ENCODE measurements around the gene CDR2. TPM values are rescaled to one million over a fixed set of nuclear protein-coding genes. Genes with fewer than 3 reads are reported as not detected.

The CDR2 gene
- total RNA-seq, 1 experiment from 2014 or later, result 29.3 TPM

DNA sequence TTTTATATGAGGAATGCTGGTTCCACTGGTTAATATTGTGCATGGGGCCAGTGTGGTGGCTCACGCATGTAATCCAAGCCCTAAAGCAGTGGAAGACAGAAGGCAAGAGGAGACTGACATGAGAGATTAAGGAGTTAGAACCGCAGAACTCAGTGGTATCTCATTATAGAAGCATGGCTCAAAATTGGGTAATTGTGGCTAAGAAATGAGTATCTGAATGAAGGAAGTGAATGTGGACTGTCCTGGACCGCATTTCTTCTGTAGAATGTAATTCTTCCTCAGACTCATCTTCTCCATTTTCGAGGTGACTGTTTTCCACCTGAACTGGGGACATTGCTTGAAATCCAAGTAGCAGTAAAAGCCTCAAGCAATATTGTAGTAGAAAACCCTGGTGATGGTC, 42.6 kb upstream of the CDR2 start:
- POLR2A ChIA-PET (ENCODE audit: unreplicated experiment), result interaction anchor here (0.6 kb wide), 1 partner anchor 11 kb away, joined by 9 read pairs; no protein-coding TSS in a partner anchor
- BruUV-seq (replicated peaks), result no TSS peak

DNA sequence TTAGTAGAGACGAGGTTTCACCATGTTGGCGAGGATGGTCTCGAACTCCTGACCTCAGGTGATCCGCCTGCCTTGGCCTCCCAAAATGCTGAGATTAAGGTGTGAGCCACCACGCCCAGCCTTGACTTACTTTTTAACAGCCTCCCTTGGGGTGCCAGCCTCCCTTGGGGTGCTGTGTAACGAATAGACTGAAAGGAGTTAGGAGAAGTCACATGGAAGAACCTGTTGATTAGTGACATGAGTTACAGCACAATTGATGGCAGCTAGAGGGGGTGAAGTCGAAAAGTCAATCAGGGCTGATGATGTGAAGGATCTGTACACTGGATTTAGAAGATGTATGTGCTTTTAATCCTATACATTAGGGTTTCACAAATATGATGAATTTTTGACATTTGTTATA, 39.4 kb upstream of the CDR2 start:
- BruUV-seq (replicated peaks), result no TSS peak
- Histone ChIP-seq H3K27ac (no peak overlapping the region), H3F3A (ENCODE audit: insufficient read depth, low read depth) (peaks cover 10% of the 10 kb centered on the region; the same call in 1 of the 2 replicates), H3K4me2 (no peak overlapping the region), H3K9me2 (ENCODE audit: insufficient read depth) (peaks cover 6% of the 10 kb centered on the region; the same call in 1 of the 2 replicates), H3K9me3 (ENCODE audit: insufficient read depth, low read depth) (no peaks in the 10 kb centered on the region), H3K27me3 (ENCODE audit: insufficient read depth, low read depth) (no peaks in the 10 kb centered on the region), H2AFZ (no peak overlapping the region), H3K4me1 (replicated peaks; ENCODE audit: insufficient read depth) (no peaks in the 10 kb centered on the region), H4K20me1 (ENCODE audit: insufficient read depth) (no peaks in the 10 kb centered on the region), H3K79me2 (ENCODE audit: low read depth) (no peaks in the 10 kb centered on the region), H3K36me3 (ENCODE audit: low read depth) (peaks cover 5% of the 10 kb centered on the region; the same call in 1 of the 2 replicates), H3K4me3 (no peak overlapping the region)
- CTCF ChIA-PET, result no interaction called here
- TF ChIP-seq, protein P1, sequence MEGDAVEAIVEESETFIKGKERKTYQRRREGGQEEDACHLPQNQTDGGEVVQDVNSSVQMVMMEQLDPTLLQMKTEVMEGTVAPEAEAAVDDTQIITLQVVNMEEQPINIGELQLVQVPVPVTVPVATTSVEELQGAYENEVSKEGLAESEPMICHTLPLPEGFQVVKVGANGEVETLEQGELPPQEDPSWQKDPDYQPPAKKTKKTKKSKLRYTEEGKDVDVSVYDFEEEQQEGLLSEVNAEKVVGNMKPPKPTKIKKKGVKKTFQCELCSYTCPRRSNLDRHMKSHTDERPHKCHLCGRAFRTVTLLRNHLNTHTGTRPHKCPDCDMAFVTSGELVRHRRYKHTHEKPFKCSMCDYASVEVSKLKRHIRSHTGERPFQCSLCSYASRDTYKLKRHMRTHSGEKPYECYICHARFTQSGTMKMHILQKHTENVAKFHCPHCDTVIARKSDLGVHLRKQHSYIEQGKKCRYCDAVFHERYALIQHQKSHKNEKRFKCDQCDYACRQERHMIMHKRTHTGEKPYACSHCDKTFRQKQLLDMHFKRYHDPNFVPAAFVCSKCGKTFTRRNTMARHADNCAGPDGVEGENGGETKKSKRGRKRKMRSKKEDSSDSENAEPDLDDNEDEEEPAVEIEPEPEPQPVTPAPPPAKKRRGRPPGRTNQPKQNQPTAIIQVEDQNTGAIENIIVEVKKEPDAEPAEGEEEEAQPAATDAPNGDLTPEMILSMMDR (conservative IDR thresholded peaks at IDR 0.05), result no peak
- TF ChIP-seq EZH2 (IDR thresholded peaks at IDR 0.05; ENCODE audit: low read depth), result no peak
- no peak for DNase-seq
- POLR2A ChIA-PET (ENCODE audit: unreplicated experiment), result no interaction called here
- intact Hi-C loops (cut with micrococcal nuclease; ENCODE audit: unreplicated experiment), result no loop called here

More for the DNA sequence above, 42.6 kb upstream of the CDR2 start:
- TF ChIP-seq EZH2 (IDR thresholded peaks at IDR 0.05; ENCODE audit: low read depth), result no peak
- TF ChIP-seq, protein P1 (conservative IDR thresholded peaks at IDR 0.05), result no peak
- H3K4me2 ChIP-seq, result no peak overlapping the region
- H3K79me2 ChIP-seq (ENCODE audit: low read depth), result no peaks in the 10 kb centered on the region
- CTCF ChIA-PET, result no interaction called here
- no peaks in the 10 kb centered on the region for H4K20me1 ChIP-seq (ENCODE audit: insufficient read depth)
- H3K27ac ChIP-seq, result no peak overlapping the region
- H3K4me3 ChIP-seq, result no peak overlapping the region
- H2AFZ ChIP-seq, result no peak overlapping the region
- H3F3A ChIP-seq (ENCODE audit: insufficient read depth, low read depth), result no peaks in the 10 kb centered on the region
- no peaks in the 10 kb centered on the region for H3K9me3 ChIP-seq (ENCODE audit: insufficient read depth, low read depth)
- intact Hi-C loops (cut with micrococcal nuclease; ENCODE audit: unreplicated experiment), result no loop called here
- DNase-seq, result no peak
- H3K27me3 ChIP-seq (ENCODE audit: insufficient read depth, low read depth), result no peaks in the 10 kb centered on the region
- no peaks in the 10 kb centered on the region for H3K9me2 ChIP-seq (ENCODE audit: insufficient read depth)
- H3K36me3 ChIP-seq (ENCODE audit: low read depth), result peaks cover 5% of the 10 kb centered on the region; the same call in 1 of the 2 replicates
- no peaks in the 10 kb centered on the region for H3K4me1 ChIP-seq (replicated peaks; ENCODE audit: insufficient read depth)

DNA sequence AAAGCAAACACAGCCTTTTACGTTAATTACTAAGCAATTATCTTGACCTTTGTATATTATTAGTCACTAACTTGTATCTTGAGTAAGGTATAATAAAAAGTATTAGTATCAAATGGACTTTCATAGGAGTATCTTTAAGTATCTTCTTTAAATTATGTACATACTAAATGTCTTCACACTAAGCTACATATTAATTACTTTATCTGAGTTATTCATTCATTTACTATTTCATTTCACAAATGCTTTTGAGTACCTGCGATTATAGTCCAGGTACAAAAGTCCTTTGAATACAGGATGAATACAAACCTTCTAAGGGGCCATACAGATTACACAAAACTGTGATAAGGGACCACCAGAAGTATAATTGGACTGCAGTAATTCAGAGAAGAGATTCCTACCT, 33.1 kb upstream of the CDR2 start:
- Histone ChIP-seq H4K20me1 (ENCODE audit: insufficient read depth) (no peaks in the 10 kb centered on the region), H3K36me3 (ENCODE audit: low read depth) (no peaks in the 10 kb centered on the region), H3K4me3 (no peak overlapping the region), H2AFZ (no peak overlapping the region), H3K9me2 (ENCODE audit: insufficient read depth) (peaks cover 6% of the 10 kb centered on the region; the same call in 1 of the 2 replicates), H3K4me2 (no peak overlapping the region), H3K79me2 (ENCODE audit: low read depth) (no peaks in the 10 kb centered on the region), H3K9me3 (ENCODE audit: insufficient read depth, low read depth) (no peaks in the 10 kb centered on the region), H3K27ac (no peak overlapping the region), H3K27me3 (ENCODE audit: insufficient read depth, low read depth) (no peaks in the 10 kb centered on the region), H3F3A (ENCODE audit: insufficient read depth, low read depth) (peaks cover 10% of the 10 kb centered on the region; the same call in 1 of the 2 replicates), H3K4me1 (replicated peaks; ENCODE audit: insufficient read depth) (peaks cover 12% of the 10 kb centered on the region)
- ChIA-PET POLR2A (ENCODE audit: unreplicated experiment) (interaction anchor here (0.6 kb wide), 1 partner anchor 54 kb away, joined by 3 read pairs; no protein-coding TSS in a partner anchor), CTCF (interaction anchor here (0.6 kb wide), 1 partner anchor 48 kb away, joined by 4 read pairs; no protein-coding TSS in a partner anchor)
- no peak for DNase-seq
- TF ChIP-seq EZH2 (IDR thresholded peaks at IDR 0.05; ENCODE audit: low read depth), result no peak
- TF ChIP-seq, protein P1 (conservative IDR thresholded peaks at IDR 0.05), result no peak
- BruUV-seq (replicated peaks), result no TSS peak
- intact Hi-C loops (cut with micrococcal nuclease; ENCODE audit: unreplicated experiment), result no loop called here
